Fibroblast of villous mesenchyme (primary cell): ENCODE results near the gene MYL9. TPM values are rescaled to one million over a fixed set of nuclear protein-coding genes. Genes with fewer than 3 reads are reported as not detected.

Experiments used
- DNase-seq: peaks from one replicate; pipeline ENCODE4 v3.0.0-alpha.2; 2010; ENCODE audit warnings: low read depth
- H3K4me3 ChIP-seq: 2 replicates; pipeline ENCODE4 v1.5.1; 2011; ENCODE audit warnings: low read depth, mild to moderate bottlenecking, low read length
- CTCF ChIP-seq: IDR thresholded peaks from 2 replicates; pipeline ENCODE4 v1.5.1; 2012; ENCODE audit warnings: low read depth, mild to moderate bottlenecking, low read length; ENCODE audit not compliant: insufficient read depth
- small RNA-seq: library from RNA; depleted of rRNA; stranded (forward); fragments of <200 nt; gene quantifications from one replicate; pipeline ENCODE3, GENCODE V24; 2012
- total RNA-seq: library from RNA; depleted of rRNA; stranded (reverse); fragments of >200 nt; gene quantifications from 2 replicates; pipeline ENCODE4 v1.2.3, GENCODE V29; 2012

Gene MYL9
- total RNA-seq, 1 donor: 184 TPM

DNA sequence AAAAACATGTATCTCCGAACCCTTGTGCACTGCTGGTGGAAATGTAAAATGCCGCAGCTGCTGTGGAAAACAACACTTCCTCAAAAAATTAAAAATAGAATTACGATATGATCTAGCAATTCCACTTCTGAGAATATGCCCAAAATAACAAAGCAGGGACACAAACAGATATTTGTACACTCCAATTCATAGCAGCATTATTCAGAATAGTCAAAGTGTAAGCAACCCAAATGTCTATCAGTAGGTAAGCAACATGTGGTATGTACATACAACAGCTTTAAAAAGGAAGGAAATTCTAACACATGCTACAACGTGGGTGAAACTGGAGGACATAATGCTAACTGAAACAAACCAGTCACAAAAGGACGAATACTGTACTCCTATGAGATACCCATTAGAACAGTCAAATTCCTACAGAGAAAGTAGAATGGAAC, 58.6 kb downstream of the MYL9 start:
- no peak overlapping the region for H3K4me3 ChIP-seq
- DNase-seq: no peak
- TF ChIP-seq CTCF: no peak

Small RNAs within 50 kb of the gene (small RNA-seq; reads per million reads assigned to genes)
- gene RF00017: not detected

Other genes starting within 250 kb of the MYL9 start
- 13.5 and 15.5 TPM in 2 replicates for gene DLGAP4, start 235.2 kb upstream of the MYL9 start, total RNA-seq
- gene TGIF2, start 32.1 kb downstream of the MYL9 start, total RNA-seq: 10.3 and 10.4 TPM in 2 replicates
- 67.3 and 103 TPM in 2 replicates for gene RAB5IF, start 64.3 kb downstream of the MYL9 start, total RNA-seq
- not detected in 2 replicates for gene SLA2, start 104.7 kb downstream of the MYL9 start, total RNA-seq
- 18.0 and 30.7 TPM in 2 replicates for gene NDRG3, start 204.6 kb downstream of the MYL9 start, total RNA-seq
- gene DSN1, start 232.2 kb downstream of the MYL9 start, total RNA-seq: 13.9 and 16.8 TPM in 2 replicates